LNCAP (cell line): ENCODE measurements around the gene MICAL2.

Experiments
- TF ChIP-seq, protein P1 (sequence below): fragments of 450-650 bp; IDR thresholded peaks from 2 replicates; pipeline ENCODE4 v1.5.1; 2017; ENCODE audit warnings: mild to moderate bottlenecking

MICAL2 gene

DNA sequence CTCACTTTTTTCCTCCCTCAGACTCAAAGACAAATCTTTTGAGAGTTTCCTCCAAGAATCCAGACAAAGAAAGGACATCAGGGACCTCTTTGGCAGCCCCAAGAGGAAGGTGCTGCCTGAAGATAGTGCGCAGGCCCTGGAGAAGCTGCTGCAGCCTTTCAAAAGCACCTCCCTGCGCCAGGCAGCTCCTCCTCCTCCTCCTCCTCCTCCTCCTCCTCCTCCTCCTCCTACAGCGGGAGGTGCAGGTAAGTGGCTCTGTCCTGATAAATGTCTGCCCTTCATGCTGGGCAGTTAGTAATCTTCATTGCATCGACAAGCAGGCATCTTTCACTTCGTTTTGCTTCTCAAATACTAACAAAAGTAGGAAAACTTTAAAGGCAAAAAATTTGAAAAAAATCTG, 184.2 kb downstream of the MICAL2 start:
- TF ChIP-seq, protein P1, sequence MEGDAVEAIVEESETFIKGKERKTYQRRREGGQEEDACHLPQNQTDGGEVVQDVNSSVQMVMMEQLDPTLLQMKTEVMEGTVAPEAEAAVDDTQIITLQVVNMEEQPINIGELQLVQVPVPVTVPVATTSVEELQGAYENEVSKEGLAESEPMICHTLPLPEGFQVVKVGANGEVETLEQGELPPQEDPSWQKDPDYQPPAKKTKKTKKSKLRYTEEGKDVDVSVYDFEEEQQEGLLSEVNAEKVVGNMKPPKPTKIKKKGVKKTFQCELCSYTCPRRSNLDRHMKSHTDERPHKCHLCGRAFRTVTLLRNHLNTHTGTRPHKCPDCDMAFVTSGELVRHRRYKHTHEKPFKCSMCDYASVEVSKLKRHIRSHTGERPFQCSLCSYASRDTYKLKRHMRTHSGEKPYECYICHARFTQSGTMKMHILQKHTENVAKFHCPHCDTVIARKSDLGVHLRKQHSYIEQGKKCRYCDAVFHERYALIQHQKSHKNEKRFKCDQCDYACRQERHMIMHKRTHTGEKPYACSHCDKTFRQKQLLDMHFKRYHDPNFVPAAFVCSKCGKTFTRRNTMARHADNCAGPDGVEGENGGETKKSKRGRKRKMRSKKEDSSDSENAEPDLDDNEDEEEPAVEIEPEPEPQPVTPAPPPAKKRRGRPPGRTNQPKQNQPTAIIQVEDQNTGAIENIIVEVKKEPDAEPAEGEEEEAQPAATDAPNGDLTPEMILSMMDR, result no peak

DNA sequence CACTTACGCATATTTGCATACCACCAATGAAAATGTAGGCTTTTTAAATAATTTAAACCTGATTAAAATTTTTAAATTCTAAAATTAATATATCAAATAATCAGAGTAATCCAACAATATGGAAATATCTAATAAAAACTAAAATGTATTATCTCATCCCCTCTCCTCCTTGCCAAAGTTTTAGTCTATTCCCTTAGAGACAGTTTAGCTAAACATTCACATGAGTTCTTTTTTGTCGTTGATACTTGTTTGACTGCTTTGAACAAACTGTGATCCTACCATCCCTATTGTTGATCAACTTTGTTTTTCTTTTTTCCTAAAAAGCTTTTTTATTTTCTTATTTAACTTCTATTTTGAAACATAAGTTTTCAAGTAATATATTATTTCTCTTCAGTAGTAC, 185.6 kb downstream of the MICAL2 start:
- TF ChIP-seq, protein P1, result no peak

DNA sequence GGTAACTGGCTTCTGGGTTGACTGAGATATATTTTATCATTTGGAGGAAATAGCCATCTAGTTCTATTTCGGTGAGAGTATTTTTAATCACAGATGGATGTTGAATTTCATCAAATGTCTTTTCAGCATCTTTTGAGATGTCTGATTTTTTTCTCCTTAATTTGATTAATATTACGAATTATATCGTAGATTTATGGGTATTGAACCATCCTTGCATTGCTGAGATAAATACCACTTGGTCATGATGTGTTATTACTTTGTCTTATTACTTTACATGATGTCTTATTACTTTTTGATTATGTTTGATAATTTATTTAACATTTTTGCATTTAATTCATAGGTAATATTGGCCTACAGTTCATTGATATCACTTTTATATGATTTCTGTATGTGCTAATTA, 188.2 kb downstream of the MICAL2 start:
- TF ChIP-seq, protein P1, result no peak

DNA sequence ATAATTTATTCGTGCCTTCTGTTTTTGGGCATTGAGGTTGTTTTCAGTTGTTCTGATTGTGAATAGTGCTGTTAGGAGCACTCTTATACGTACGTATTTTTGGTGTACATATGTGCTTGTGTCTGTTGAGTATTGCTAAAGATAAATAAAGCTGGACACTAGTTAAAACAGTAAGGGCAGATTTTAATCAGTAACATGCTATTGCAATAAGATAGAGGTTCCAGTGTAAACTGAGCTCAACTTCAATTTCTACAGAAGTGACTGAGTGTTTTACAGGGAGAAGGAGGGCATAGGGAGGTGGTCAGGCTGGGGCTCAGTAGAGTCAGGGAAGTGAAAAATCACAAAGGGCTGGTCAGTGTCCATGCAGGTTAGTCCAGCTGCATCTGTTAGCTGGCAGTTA, 191.0 kb downstream of the MICAL2 start:
- TF ChIP-seq, protein P1, result no peak

DNA sequence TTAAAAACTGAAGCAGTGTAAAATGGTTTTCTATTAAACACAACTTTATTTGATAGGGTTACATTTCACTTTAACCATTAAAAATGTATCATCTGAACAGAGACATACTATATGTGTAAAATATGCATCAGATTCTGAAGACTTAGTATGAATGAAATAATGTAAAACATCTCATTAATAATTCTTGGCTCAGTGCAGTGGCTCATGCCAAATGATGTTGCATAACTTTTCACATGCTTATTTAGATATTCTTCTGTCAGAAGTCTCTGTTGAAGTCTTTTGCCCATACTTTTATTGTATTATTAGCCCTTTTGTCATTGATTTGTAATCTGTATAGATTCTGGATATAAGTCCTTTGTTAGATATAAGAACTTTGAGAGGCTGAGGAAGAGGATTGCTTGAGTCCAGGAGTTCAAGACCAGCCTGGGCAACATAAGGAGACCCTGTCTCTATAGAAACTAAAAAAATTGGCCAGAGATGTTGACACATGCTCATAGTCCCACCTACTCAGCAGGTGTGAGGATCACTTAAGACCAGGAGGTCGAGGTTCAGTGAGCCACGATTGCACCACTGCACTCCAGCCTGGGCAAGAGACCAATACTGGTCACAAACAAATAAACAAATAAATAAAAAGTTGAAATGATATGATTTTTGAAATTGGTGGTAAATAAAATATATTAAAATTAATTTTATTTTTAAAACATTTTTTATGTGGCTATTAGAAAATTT, 193.2 kb downstream of the MICAL2 start:
- TF ChIP-seq, protein P1, result no peak

DNA sequence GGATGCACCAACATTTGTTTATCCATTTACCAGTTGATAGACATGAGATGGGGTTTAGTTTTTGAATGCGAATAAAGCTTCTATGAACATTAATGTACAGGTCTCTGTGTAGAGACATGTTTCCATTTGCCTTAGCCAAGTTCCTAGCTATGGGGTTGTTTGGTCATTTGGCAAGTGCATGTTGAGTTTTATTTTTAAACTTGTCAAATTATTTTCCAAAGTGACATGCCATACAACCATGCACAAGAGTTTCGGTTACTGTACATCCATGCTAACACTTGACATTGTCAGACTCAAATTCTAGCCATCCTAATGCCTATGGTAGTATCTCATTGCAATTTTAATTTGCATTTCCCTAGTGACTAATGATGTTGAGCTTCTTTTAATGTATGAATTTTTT, 196.4 kb downstream of the MICAL2 start:
- TF ChIP-seq, protein P1, result no peak

DNA sequence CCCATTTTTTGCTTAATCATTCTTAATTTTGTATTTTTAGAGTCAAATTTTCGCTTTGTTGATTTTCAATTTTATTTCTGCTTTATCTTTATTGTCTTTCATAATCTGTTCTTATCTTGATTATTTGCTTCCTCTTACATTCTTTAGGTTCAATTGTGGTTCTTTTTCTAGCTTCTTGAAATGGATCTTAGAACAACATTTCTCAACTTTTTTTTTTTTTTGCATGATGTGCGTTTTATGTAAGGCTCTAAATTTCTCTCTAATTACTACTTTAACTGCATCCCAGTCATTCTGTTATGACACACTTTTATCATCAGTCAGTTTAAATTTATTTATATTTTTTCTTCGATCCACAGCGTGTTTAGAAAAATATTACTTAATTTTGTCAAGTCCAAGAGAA, 201.7 kb downstream of the MICAL2 start:
- TF ChIP-seq, protein P1, result no peak
